Ishikawa (cell line): ENCODE measurements around the gene ARHGAP26.

Experiments used
- CEBPB ChIP-seq: IDR thresholded peaks from 2 replicates; pipeline ENCODE4 v1.6.1; 2012
- EGR1 ChIP-seq: IDR thresholded peaks from 2 replicates; pipeline ENCODE4 v1.6.1; 2012
- EP300 ChIP-seq: IDR thresholded peaks from 2 replicates; pipeline ENCODE4 v1.6.1; 2012; ENCODE audit warnings: borderline replicate concordance
- RAD21 ChIP-seq: IDR thresholded peaks from 2 replicates; pipeline ENCODE4 v1.6.1; 2012; ENCODE audit warnings: low read depth
- YY1 ChIP-seq: IDR thresholded peaks from 2 replicates; pipeline ENCODE4 v1.6.1; 2012; ENCODE audit warnings: low read depth

- peak; percentile 97 for TF ChIP-seq RAD21
- no peak for TF ChIP-seq EP300
- TF ChIP-seq EGR1, result no peak
- no peak for TF ChIP-seq CEBPB
- no peak for TF ChIP-seq YY1
Measured at GRCh38 chr5:142748568-142749249, 21.5 kb upstream of the ARHGAP26 start.
